Measurements from ENCODE around the gene OPA3. TPM values are rescaled to one million over a fixed set of nuclear protein-coding genes. Genes with fewer than 3 reads are reported as not detected.

The OPA3 gene
- total and polyA plus RNA-seq, 8 donors = under 0.01 to 27.5 (median 3.7) TPM

DNA sequence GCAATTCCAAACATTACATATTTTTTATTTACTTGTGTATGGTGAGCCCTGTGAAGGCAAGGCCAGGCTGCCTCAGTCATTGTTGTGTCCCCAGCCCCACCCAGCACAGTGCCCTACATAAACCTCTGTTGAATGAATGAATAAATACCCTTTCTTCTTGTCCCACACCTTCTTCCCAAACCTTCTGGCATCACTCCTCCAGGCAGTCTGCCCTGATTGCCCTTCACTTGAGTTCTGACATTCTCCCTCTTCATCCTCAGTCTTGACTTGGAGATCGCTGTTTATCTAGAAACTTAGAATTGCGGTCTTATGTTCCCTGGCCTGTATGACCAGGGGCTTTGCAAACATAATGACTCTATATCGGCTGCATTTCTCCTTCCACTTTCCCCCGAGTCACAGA lies 5.2 kb upstream of the OPA3 start:
- no peaks in the 10 kb centered on the region for H3K9me3 ChIP-seq
- intact Hi-C loops (cut with DNase I; ENCODE audit: low total_unique reads) = no loop called here
- no peak for TF ChIP-seq POLR2A (IDR thresholded peaks at IDR 0.05)
- TF ChIP-seq EP300 (IDR thresholded peaks at IDR 0.05) = no peak
- TF ChIP-seq POLR2AphosphoS5 (IDR thresholded peaks at IDR 0.05) = no peak
- TF ChIP-seq, protein P1, sequence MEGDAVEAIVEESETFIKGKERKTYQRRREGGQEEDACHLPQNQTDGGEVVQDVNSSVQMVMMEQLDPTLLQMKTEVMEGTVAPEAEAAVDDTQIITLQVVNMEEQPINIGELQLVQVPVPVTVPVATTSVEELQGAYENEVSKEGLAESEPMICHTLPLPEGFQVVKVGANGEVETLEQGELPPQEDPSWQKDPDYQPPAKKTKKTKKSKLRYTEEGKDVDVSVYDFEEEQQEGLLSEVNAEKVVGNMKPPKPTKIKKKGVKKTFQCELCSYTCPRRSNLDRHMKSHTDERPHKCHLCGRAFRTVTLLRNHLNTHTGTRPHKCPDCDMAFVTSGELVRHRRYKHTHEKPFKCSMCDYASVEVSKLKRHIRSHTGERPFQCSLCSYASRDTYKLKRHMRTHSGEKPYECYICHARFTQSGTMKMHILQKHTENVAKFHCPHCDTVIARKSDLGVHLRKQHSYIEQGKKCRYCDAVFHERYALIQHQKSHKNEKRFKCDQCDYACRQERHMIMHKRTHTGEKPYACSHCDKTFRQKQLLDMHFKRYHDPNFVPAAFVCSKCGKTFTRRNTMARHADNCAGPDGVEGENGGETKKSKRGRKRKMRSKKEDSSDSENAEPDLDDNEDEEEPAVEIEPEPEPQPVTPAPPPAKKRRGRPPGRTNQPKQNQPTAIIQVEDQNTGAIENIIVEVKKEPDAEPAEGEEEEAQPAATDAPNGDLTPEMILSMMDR (IDR thresholded peaks at IDR 0.05) = no peak
- H3K4me3 ChIP-seq = no peak overlapping the region
- peaks cover 4 to 16% (median 7%) of the 10 kb centered on the region in 4 donors for H3K4me1 ChIP-seq
- WGBS, 5 donors = 75 to 89% (median 75%) methylated on average over 4 of the region's 4 CpGs
- no peak overlapping the region for H3K27ac ChIP-seq
- H3K36me3 ChIP-seq = peaks cover 0 to 4% (median 0%) of the 10 kb centered on the region in 4 donors
- no peak for DNase-seq
- H3K27me3 ChIP-seq = peaks cover 0 to 42% (median 13%) of the 10 kb centered on the region in 3 donors

DNA sequence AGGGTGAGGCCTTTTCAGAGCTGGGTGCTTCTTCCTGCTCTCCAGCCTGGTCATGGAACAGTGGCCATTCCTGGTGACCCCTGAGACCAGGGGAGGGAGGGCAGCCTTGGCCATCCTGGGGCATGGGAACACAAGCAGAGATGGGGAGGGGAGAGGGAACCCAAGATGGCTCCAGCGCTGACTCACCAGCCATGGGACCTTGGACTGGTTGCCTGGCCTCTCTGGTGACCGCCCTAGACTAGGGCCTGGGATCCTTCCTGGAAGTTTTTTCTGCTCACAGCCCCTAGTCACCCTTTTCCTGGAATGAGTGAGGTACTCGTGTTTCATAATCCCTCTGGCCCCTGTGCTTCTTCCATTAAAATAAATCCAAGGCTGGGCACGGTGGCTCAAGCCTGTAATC lies 3.3 kb upstream of the OPA3 start:
- TF ChIP-seq, protein P1 (IDR thresholded peaks at IDR 0.05) = no peak
- no peak for TF ChIP-seq POLR2A (IDR thresholded peaks at IDR 0.05)
- no peak for TF ChIP-seq POLR2AphosphoS5 (IDR thresholded peaks at IDR 0.05)
- no peak for TF ChIP-seq EP300 (IDR thresholded peaks at IDR 0.05)
- Histone ChIP-seq H3K4me1 (peaks cover 8 to 25% (median 17%) of the 10 kb centered on the region in 4 donors), H3K36me3 (peaks cover 0 to 4% (median 0%) of the 10 kb centered on the region in 4 donors), H3K27me3 (peaks cover 0 to 28% (median 13%) of the 10 kb centered on the region in 3 donors), H3K27ac (peak overlapping the region in 2 of 5 donors; percentile 10 to 20), H3K4me3 (no peak overlapping the region), H3K9me3 (no peaks in the 10 kb centered on the region)
- intact Hi-C loops (cut with DNase I; ENCODE audit: low total_unique reads) = no loop called here
- 66 to 80% (median 76%) methylated on average over 4 of the region's 4 CpGs for WGBS, 5 donors
- no peak for DNase-seq

DNA sequence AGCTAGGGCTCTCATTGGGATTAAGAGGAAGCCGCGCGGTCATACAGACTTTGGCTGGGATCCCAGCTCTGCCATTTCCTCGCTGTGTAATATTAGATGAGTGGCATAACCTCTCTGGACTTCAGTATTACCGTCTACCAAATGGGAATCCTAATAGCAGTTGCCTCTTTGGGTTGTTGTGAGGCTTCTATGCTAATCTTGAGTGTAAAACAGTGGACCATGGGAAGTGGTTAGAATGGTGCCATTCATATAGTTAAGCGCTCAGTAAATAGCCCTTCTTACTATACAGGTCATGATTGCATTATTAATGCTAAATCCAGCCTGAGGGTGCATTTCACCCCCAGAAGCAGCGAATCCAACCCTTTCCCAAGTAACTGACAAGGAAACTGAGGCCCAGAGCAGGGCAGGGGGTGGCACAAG lies 566 bp upstream of the OPA3 start:
- Histone ChIP-seq H3K4me3 (peak overlapping the region; percentile 52 to 76 (median 62)), H3K27me3 (peaks cover 0 to under 1% (median 0%) of the 10 kb centered on the region in 3 donors), H3K36me3 (no peaks in the 10 kb centered on the region), H3K4me1 (peaks cover 5 to 19% (median 16%) of the 10 kb centered on the region in 4 donors), H3K27ac (peak overlapping the region; percentile 82 to 99 (median 98)), H3K9me3 (no peaks in the 10 kb centered on the region)
- TF ChIP-seq EP300 (IDR thresholded peaks at IDR 0.05) = no peak
- no peak for TF ChIP-seq POLR2A (IDR thresholded peaks at IDR 0.05)
- TF ChIP-seq, protein P1 (IDR thresholded peaks at IDR 0.05) = no peak
- TF ChIP-seq POLR2AphosphoS5 (IDR thresholded peaks at IDR 0.05) = no peak
- no peak for DNase-seq
- 22 to 28% (median 23%) methylated on average over 7 of the region's 7 CpGs for WGBS, 5 donors
- intact Hi-C loops (cut with DNase I; ENCODE audit: low total_unique reads) = no loop called here

DNA sequence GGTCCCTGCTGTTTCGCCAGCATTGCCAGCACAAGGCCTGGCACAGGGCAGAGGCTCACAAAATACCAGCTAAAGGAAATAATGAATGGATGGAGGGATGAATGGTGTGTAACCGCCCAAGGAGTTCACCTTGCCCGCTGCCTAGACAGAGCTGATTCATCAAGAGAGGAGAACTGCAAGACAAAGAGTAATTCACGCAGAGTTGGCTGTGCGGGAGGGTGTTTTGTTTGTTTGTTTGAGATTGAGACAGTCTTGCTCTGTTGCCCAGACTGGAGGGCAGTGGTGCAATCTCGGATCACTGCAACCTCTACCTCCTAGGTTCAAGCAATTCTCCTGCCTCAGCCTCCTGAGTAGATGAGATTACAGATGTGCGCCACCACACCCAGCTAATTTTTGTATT lies 3.0 kb downstream of the OPA3 start:
- intact Hi-C loops (cut with DNase I; ENCODE audit: low total_unique reads) = no loop called here
- WGBS, 5 donors = 84 to 91% (median 85%) methylated on average over 7 of the region's 7 CpGs

More for the DNA sequence above, 3.0 kb downstream of the OPA3 start:
- no peak for DNase-seq
- TF ChIP-seq POLR2A (IDR thresholded peaks at IDR 0.05) (no peak), POLR2AphosphoS5 (IDR thresholded peaks at IDR 0.05) (no peak), EP300 (IDR thresholded peaks at IDR 0.05) (no peak)
- TF ChIP-seq, protein P1 (IDR thresholded peaks at IDR 0.05) = no peak
- Histone ChIP-seq H3K36me3 (no peaks in the 10 kb centered on the region), H3K4me3 (no peak overlapping the region), H3K27me3 (no peaks in the 10 kb centered on the region), H3K27ac (no peak overlapping the region), H3K9me3 (no peaks in the 10 kb centered on the region), H3K4me1 (peaks cover 26 to 44% (median 39%) of the 10 kb centered on the region in 4 donors)

Measured in stomach (tissue), 9 donors.